ENCODE data around the gene EIF3L.

EIF3L gene

DNA sequence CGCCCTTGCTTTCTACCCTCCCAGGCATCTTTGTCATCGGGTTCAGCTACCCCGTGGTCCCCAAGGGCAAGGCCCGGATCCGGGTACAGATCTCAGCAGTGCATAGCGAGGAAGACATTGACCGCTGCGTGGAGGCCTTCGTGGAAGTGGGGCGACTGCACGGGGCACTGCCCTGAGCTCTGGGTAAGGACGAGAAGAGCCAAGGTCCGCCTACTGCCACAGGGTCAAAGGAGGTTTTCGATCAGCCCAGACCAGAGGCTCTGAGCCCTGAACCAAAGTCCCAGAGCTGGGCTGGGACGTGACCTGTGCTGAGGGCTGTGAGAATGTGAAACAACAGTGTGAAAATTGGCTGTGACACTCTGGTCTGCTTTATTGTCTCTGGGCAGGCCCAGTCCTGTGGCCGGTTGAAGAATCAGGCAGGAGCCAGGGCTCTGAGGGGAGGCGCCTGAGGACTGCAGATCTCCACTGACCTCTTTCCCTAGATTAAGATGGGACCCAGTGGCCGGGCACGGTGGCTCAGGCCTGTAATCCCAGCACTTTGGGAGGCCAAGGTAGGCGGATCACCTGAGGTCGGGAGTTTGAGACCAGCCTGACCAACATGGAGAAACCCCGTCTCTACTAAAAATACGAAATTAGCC, 32.6 kb upstream of the EIF3L start:
- no peak for DNase-seq (ENCODE audit: low read depth in 1 of 2, low spot score in 1 of 2)

DNA sequence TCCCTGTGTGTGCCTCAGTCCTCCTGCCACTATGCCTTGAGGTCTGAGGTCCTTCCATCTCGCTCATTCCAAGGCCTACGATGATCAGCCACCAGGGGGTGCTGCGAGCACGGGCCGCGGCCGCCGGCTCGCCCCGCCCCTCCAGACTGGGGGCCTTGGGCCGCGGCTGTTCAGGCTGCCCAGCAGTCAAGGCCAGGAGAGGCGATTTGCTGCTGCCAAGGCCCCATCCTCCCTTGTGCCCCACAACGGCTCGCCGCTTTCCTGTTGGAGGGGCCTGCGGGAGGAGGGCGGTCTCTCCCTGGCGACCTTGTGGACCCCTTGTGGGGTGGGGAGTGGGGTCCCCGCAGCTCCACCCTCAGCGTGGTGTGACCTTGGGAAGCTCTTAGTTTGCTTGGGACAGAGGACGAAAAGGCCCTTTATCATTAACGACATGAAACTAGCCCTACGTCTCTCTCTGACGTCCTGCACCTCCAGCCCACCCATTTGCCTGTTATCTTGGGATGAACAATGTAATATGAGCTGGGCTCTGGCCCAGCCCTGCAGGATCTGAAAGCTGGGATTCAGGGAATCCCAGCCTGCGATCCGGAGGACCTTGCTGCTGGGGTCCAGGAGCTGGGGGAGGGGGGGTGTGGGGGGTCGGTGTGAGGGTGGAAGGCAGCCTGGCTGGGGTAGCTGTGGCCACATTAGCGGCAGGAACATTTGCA, 31.4 kb upstream of the EIF3L start:
- DNase-seq (ENCODE audit: low read depth in 1 of 2, low spot score in 1 of 2), result peak; percentile 63 to 84

DNA sequence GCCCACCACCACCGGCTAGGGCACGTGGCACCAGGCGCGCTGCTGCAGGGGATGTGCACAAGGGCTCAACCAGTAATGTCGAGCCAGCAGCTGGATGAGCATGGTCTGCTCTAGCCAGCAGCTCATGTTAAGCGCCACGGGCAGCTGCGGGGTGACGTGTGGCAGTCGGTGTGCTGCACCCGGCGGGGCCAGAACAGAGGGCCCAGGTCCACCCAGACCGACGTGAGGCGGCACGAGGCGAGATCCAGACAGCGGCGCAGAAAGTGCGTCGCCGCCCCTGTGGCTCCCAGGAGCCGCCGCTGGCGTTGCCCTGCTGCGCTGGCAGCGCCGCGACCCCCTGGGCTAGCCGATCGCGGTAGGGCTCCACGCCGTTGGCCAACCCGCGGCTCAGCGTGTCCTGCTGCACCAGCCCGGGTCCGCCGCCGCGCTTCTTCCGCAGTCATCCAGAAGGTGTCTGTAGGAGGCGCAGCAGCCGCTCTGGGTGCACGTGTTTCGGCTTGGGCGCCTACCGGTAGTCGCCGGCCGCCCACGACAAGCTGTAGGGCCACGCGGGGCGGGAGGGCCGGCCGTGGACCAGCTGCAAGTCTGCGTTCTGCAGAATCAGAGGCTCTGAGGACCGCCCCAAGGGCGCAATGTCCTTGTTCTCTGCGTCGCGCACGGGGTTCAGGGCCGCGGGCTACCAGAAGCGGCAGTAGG, 30.7 kb upstream of the EIF3L start:
- peak; percentile 33 to 45 for DNase-seq (ENCODE audit: low read depth in 1 of 2, low spot score in 1 of 2)

DNA sequence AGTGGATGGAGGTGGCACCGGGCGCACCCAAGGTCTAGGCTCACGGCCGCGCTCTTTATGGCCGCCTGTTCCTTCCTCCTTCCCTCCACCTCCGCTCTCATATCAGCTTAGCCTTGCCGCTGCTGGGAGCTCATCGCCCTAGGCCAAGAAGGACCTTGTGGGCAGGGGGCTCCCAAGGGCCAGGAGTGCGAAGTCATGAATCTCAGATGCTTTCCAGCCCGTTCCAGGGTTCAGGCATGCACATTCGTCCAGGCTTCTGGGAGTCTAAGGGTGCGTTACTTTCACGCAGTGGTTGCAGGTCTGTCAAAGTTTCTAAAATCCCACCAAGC, 30.1 kb upstream of the EIF3L start:
- no peak for DNase-seq (ENCODE audit: low read depth in 1 of 2, low spot score in 1 of 2)

DNA sequence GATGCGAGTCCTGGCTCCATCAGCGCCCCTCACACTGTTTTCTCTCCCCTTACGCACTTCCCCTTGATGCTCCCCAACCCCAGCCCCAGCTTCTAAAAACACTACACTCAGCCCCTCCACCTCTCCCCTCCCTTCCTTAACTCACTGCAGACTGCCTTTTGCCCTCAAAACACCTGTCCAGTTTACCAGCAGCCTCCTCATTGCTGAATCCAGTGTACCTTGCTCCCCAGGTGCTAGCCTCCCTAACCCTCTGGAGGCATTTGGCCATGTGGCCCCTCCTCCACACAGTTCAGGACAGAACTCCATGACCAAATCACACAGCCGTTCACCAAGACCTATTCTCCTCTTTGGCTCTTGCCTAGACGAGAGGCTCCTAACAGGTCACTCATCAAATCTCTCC, 28.9 kb upstream of the EIF3L start:
- no peak for DNase-seq (ENCODE audit: low read depth in 1 of 2, low spot score in 1 of 2)

DNA sequence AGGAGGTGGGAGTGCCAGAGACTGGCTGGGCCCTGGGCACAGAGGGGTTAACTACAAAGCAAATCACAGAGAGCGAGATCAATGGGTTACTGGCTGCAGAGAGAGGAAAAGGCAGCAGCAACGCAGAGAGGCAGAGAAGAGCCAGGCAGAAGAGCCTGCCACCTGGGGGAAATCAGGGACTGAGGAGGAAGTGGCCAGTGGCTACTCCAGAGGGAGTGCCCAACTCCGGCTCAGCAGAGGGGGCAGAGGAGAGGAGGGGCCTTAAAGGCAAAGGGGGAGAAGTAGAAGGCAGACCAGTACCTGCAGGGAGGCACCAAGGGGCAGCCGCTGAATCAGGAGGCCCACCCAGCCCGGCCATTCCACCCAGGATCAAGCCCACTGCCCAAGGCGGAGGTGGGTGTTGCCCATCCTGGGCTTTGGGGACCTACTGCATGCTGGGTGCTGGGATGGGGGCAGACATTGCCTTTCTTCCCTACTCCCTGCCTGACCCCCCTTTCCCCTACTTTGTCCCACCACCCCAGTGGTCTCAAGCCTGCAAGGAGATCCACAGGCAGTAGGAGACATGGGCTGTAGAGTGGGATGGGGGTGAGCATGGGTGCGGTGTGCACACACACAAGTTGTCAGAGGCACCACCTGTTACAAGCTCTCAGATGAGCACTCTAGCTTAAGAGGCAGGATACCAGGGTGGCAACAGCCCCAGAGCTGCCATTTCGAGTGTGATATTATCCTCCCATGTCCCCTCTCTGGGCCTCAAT, 27.0 kb upstream of the EIF3L start:
- DNase-seq (ENCODE audit: low read depth in 1 of 2, low spot score in 1 of 2), result no peak

DNA sequence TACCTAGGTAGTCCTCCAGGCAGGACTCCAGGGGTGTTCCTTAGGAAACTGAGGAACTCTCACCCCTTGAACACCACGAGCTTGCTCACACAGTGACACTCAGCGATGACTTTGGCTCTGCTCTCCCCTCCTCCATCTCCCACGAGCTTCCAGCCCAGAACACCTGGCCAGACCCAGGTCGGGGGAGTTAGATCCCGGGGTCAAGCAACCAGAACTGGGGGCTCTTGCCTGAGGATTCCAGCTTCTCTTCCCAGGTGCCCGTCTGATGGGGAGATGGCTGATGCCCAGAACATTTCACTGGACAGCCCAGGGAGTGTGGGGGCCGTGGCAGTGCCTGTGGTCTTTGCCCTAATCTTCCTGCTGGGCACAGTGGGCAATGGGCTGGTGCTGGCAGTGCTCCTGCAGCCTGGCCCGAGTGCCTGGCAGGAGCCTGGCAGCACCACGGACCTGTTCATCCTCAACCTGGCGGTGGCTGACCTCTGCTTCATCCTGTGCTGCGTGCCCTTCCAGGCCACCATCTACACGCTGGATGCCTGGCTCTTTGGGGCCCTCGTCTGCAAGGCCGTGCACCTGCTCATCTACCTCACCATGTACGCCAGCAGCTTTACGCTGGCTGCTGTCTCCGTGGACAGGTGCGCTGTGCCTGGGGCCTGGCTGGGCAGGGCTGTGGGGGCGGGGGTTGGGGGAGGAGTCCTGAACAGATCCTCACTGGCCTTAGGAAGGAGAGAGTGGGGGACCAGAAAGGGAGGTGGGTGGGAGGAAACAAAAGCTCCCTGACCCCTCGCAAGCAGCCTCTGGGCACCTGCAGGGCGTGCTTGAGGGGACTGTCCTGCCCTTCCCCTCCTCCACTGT, 25.9 kb upstream of the EIF3L start, which contains the start of gene GALR3:
Gene GALR3, plus strand, starts transcription at position 249 of the 852 bp plus-strand sequence. Its CDS starts 25 bp downstream, at position 274.
- no peak for DNase-seq (ENCODE audit: low read depth in 1 of 2, low spot score in 1 of 2)

DNA sequence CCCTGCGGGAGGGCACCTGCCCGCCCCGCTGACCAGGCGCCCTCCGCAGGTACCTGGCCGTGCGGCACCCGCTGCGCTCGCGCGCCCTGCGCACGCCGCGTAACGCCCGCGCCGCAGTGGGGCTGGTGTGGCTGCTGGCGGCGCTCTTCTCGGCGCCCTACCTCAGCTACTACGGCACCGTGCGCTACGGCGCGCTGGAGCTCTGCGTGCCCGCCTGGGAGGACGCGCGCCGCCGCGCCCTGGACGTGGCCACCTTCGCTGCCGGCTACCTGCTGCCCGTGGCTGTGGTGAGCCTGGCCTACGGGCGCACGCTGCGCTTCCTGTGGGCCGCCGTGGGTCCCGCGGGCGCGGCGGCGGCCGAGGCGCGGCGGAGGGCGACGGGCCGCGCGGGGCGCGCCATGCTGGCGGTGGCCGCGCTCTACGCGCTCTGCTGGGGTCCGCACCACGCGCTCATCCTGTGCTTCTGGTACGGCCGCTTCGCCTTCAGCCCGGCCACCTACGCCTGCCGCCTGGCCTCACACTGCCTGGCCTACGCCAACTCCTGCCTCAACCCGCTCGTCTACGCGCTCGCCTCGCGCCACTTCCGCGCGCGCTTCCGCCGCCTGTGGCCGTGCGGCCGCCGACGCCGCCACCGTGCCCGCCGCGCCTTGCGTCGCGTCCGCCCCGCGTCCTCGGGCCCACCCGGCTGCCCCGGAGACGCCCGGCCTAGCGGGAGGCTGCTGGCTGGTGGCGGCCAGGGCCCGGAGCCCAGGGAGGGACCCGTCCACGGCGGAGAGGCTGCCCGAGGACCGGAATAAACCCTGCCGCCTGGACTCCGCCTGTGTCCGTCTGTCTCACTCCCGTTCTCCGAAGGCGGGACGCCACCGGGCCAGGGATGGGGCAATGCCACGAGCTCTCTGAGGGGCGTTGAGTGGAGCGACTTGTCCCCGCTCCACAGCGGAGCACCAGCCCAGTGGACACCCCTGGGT, 24.3 kb upstream of the EIF3L start:
- DNase-seq (ENCODE audit: low read depth in 1 of 2, low spot score in 1 of 2), result no peak

DNA sequence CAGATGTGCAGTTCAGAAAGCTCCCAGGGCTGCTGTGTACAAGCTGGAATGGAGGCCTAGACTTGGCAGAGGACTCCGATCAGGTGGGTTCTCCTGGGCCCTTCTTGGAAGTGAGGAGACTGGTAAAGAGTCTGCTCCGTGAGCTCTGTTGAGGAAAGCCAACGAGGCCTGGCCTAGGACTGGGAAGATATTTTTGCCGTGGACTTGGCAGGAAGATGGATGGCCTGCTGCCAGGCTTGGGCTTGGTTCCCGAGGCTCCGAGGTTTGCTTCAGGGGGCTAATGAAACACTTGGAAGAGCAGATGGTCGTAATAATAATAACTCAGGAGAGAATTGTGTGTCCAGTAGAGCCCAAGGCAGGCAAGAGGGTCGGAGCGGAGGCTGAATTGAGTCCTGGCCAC, 22.2 kb upstream of the EIF3L start:
- DNase-seq (ENCODE audit: low read depth in 1 of 2, low spot score in 1 of 2), result no peak

DNA sequence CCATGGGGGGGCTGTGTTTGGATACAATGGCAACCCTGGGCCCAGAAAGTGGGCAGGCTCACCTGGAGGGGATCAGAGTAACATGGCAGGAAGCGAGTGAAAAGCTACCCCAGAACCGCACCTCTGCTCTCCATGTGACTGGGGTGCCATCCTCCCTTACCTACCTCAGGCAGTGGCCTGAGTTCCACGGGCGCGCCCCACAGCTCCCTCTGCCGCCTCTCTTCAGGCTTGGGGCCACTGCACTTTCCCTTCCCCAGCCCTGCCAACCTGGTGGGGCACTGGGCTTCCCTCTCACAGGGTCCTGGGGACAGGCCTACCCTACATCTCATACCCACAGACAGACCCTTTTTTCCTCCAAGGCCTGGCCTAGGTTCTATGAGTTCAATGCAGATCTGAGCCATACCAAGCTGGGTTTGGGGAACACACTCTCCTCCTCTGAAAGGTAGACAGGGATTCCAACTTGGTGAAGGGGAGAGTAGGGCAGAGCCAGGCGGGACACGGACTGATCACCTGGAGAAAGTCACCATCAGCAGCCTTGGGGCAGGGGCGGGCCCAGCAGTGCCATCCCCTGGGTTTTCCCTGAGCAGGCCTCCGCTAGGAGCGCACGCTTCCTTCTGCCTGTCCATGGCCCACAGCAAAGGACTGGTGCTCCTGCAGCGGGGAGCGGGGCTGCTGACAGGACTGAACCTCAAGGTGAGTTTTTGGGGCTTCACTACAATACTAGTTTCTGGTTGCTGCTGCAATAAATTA, 19.0 kb upstream of the EIF3L start:
- DNase-seq (ENCODE audit: low read depth in 1 of 2, low spot score in 1 of 2), result no peak

DNA sequence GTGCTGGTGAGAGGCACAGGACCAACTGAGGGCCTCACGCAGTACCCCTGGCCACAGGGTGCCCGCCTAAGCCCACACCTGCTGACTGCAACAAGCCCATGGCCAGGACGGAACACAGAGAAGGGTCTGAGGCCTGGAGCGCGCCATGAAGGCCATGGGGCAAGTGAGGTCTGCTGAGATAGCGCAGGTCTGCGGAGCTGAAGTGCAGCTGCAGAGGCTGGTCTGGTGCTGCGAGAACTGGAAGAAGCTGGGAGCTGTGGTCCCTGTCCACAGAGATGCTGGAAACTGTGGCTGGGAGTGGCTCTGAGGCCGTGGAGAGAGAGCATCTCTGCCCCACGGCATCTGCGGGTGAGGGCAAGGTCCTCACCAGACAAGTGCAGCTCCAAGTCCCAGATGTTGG, 17.7 kb upstream of the EIF3L start:
- no peak for DNase-seq (ENCODE audit: low read depth in 1 of 2, low spot score in 1 of 2)

DNA sequence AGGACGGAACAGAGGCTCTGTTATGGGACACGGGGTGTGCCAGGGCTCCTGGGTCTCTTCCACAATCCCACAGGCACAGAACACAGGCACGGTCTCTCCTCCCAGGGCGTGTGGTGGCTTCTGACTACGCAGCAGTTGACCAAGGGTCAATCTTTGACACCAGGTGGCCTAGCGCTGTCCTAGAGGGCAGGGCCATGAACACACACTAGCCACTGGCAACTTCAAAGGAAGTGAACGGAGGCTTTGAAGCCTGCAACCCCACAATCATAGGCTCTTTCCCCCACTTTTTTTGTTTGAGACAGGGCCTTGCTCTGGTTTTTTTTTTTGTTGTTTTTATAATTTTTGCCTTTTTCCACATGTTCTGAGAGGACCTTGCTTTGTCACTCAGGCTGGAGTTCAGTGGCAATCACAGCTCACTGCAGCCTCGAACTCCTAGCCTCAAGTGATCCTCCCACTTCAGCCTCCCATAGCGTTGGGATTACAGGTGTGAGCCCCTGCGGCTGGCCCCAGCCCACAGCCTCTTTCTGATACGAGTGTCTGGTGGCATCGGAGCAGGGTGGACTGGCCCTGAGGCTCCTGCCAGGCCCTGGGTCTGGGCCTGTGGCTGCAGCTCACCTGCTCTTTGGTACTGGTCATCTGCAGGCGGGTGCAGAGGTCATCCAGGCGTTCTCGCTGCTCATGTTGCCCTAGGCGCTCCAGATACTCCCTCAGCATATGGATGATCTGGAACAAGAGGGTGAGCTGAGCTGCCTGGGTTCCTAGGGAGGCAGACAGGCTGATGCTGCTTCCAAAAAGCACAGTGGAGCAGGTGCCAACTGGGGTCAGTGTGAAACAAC, 17.0 kb upstream of the EIF3L start:
- DNase-seq (ENCODE audit: low read depth in 1 of 2, low spot score in 1 of 2), result no peak

DNA sequence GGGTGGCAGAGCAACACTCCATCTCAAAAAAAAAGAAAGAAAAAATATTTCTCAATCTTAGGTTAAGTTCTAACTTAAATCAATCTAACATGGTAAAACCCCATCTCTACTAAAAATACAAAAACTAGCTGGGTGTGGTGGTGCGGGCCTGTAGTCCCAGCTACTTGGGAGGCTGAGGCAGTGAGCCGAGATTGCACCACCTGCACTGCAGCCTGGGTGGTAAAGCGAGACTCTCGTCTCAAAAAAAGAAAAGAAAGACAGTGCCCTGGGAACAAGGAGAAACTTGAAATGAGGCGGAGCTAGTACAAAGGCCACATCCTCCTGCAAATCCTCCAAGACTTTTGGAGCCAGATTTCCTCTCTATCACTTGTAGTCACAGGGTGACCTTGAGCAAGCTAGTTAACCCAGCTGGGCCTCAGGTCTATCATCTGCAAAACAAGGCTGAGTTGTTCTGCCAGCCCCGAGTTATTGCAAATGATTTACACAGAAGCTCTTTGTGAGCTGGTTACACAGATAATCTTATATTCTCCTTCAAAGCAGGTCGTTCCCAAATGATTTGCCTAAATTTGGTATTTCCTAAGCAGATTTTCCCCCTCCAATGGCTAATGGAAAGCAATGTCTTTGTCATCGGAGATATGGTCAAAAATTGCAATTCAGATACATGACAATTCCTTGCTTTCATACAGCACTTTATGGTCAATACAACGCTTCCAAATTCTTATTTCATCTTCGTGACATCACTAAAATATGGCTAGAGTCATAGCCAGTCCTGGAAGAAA, 7.0 kb upstream of the EIF3L start:
- DNase-seq (ENCODE audit: low read depth in 1 of 2, low spot score in 1 of 2), result no peak

DNA sequence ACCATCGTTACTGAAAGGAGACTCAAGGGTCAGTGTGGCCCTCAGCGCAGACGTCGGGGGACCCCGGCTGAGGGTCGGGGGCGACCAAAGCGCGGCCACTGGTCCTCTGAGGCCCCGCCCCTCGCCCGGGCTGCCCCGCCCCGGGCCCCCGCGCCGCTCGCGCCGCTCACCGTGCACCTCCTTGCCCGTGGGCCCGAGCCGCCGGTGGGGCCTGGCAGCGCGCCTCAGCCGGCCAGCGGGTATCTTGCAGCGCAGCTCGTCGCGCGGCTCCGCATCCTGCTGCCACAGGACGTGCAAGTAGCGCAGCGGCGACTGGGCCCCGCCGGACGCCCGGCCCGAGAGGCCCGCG, 5.5 kb upstream of the EIF3L start:
- DNase-seq (ENCODE audit: low read depth in 1 of 2, low spot score in 1 of 2), result peak; percentile 19 to 36

DNA sequence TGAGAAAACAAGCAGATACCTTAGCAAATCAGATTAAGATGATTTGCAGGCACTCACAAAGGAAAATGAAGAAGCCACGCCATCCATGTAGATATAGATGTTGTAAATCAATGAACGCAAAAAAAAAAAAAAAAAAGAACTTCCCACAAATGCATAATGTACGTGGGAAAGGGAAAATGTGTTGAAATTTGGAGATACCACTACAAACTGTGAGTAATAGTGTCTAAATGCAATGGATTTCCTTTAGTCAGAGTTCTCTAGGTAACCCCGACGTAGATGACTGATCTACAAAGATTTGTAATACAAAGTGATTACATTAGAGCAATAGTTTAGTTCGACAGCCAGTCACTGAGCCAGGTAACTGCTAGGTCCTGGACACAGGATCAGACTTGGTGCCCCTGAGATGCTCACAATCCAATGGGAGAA, 4.3 kb upstream of the EIF3L start:
- DNase-seq (ENCODE audit: low read depth in 1 of 2, low spot score in 1 of 2), result no peak

DNA sequence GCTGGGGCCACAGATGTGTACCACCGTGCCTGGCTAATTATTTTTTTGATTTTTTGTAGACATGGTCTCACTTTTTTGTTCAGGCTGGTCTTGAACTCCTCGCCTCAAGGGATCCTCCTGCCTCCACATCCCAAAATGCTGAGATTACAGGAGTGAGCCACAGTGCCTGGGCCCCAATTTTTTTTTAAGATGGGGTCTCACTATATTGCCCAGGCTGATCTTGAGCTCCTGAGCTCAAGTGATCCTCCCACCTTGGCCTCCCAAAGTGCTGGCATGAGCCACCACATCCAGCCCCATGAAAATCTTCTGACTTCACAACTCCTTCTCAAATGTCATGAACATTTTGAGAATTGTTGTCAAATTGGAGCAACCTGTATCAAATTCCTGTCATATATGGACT, 2.8 kb upstream of the EIF3L start:
- no peak for DNase-seq (ENCODE audit: low read depth in 1 of 2, low spot score in 1 of 2)

DNA sequence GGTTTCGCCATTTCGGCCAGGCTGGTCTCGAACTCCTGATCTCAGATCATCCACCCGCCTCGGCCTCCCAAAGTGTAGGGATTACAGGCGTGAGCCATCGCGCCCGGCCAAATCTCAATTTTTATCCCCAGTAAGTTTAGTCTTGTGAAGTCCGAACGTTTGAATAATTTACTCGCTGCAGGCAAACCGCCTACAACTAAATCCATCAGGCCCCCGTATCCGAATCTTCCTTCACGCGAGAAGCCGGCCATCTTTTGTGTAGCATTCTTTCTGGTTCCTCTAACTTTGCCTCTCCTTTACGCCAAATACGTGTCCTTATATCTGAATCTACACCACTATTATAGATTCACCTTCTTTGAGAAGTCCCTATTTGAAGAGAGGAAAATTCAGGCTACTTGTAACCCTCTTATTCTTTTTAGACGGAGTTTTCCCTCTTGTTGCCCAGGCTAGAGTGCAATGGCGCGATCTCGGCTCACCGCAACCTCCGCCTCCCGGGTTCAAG, 581 bp upstream of the EIF3L start:
- DNase-seq (ENCODE audit: low read depth in 1 of 2, low spot score in 1 of 2), result no peak

Data from stimulated activated CD4-positive, alpha-beta T cell treated with anti-CD3 and anti-CD28 coated beads, Interleukin-15, amount 100 ng/mL, for 1 hour (primary cell).